Measurements from ENCODE around the gene ACTL6B.

DNA sequence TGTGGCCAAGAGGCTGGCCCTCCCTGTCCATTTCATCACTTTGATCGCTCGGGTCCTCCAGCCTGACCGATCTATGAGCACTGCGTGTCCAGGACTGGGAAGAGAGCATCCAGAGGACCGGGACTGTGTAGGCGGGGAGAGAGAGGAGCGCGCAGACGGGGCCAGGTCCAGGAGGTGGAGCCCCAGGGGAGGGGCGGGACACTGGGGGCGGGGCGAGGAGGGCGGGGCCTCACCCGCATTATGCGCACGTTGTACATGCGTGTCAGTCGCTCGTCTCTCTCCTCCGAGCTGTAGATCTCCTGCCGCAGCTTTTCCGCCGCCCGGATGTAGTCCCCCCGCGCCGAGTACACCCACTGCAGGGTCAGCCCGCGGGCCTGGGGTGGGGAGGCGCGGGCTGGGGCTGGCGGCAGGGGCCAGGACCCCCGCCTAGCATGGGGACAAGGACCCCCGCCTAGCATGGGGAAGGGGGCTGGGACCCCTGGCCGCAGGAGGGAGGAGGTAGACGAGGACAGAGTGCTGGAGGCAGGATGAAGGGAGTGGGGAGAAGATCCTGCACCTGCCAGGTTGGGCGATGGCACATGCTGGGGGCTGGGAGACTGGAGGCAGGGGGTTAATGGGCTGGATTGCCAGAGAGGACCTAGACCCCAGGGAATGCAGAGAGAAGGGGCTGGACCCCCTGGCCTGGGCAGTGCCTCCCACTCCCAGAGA is 29.6 kb downstream of the ACTL6B start:
- TF ChIP-seq, protein P1, sequence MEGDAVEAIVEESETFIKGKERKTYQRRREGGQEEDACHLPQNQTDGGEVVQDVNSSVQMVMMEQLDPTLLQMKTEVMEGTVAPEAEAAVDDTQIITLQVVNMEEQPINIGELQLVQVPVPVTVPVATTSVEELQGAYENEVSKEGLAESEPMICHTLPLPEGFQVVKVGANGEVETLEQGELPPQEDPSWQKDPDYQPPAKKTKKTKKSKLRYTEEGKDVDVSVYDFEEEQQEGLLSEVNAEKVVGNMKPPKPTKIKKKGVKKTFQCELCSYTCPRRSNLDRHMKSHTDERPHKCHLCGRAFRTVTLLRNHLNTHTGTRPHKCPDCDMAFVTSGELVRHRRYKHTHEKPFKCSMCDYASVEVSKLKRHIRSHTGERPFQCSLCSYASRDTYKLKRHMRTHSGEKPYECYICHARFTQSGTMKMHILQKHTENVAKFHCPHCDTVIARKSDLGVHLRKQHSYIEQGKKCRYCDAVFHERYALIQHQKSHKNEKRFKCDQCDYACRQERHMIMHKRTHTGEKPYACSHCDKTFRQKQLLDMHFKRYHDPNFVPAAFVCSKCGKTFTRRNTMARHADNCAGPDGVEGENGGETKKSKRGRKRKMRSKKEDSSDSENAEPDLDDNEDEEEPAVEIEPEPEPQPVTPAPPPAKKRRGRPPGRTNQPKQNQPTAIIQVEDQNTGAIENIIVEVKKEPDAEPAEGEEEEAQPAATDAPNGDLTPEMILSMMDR (IDR thresholded peaks at IDR 0.05 in 8 of 11, conservative IDR thresholded peaks at IDR 0.05 in 3 of 11), result no peak
- TF ChIP-seq POLR2AphosphoS5 (IDR thresholded peaks at IDR 0.05) (peak; percentile 65 to 81 (median 76)), POLR2A (IDR thresholded peaks at IDR 0.05) (no peak)
